HCT116 (cell line): Measurements from ENCODE around the gene TCEA2. TPM values are rescaled to one million over a fixed set of nuclear protein-coding genes. Genes with fewer than 3 reads are reported as not detected.

Source experiments
- ATAC-seq: fragments of 200-7000 bp; cut with Tn5 transposase; 2 replicates; pipeline ENCODE4 v1.9.1; 2020; ENCODE audit warnings: mild to moderate bottlenecking, moderate library complexity
- BruUV-seq: library from RNA; stranded (reverse); fragments of 400-500 nt; replicated peaks from 2 replicates; lab custom pipeline; 2021; lab: Mats Ljungman, UMichigan
- CTCF ChIA-PET: fragments of 300-600 bp; sonication (Branson Sonifier 250); formaldehyde crosslinking; loops from one replicate; lab custom pipeline; 2021; ENCODE audit warnings: antibody characterized with exemption; lab: Charles Lee
- POLR2A ChIA-PET: fragments of 300-600, 350-600 bp; sonication (Branson Sonifier 250); formaldehyde crosslinking; loops from one replicate; lab custom pipeline; 2021; ENCODE audit warnings: antibody characterized with exemption; lab: Charles Lee
- RAD21 ChIA-PET, 2 experiments: fragments of 300-600 bp; sonication (Branson Sonifier 250); formaldehyde crosslinking; loops; one replicate each; lab custom pipeline; 2023; ENCODE audit warnings: low total read pairs in 2 of 2; ENCODE audit not compliant: uncharacterized antibody in 2 of 2, unreplicated experiment in 2 of 2, low non-redundant PET in 1 of 2; lab: Charles Lee
- DNase-seq: peaks from one replicate; pipeline ENCODE4 v3.0.0-alpha.2; 2010; ENCODE audit warnings: low read depth, low spot score
- H2AFZ ChIP-seq: fragments of 200-600 bp; shearing (Covaris generic), sonication (generic); 2 replicates; pipeline ENCODE4 v1.6.1; 2017; ENCODE audit warnings: low read depth, mixed run types, mixed read lengths, antibody characterized with exemption, low read length; ENCODE audit not compliant: poor library complexity, severe bottlenecking
- H3K27ac ChIP-seq: 2 replicates; pipeline ENCODE4 v1.5.1; 2012; ENCODE audit warnings: low read depth, low read length
- H3K27me3 ChIP-seq: fragments of 200-600 bp; sonication (generic); 2 replicates; pipeline ENCODE4 v1.6.1; 2016; ENCODE audit warnings: mixed run types, low read length, mixed read lengths; ENCODE audit not compliant: insufficient read depth
- H3K36me3 ChIP-seq, 2 experiments: fragments of 200-500 bp in 1 of 2; fragments of 200-600 bp in 1 of 2; sonication (Bioruptor generic) in 1 of 2; sonication (generic) in 1 of 2; 2 replicates each; pipeline versions ENCODE4 v1.5.1 to v1.6.1; 2014 to 2016; ENCODE audit warnings: low read length in 2 of 2, inconsistent platforms in 1 of 2, mixed read lengths in 1 of 2, mixed run types in 1 of 2; ENCODE audit not compliant: insufficient read depth in 2 of 2, control insufficient read depth in 1 of 2
- H3K4me1 ChIP-seq, 2 experiments: fragments of 200-600 bp in 1 of 2; sonication (generic) in 1 of 2; 2 replicates each; pipeline versions ENCODE4 v1.5.1 to v1.6.1; 2012 to 2017; ENCODE audit warnings: low read length in 2 of 2, inconsistent platforms in 1 of 2, mild to moderate bottlenecking in 1 of 2, mixed read lengths in 1 of 2, mixed run types in 1 of 2, moderate library complexity in 1 of 2; ENCODE audit not compliant: insufficient read depth in 2 of 2, control insufficient read depth in 1 of 2
- H3K4me2 ChIP-seq: fragments of 200-600 bp; sonication (generic); 2 replicates; pipeline ENCODE4 v1.6.1; 2017; ENCODE audit warnings: mixed run types, low read length, mixed read lengths
- H3K4me3 ChIP-seq, 2 experiments: fragments of 200-600 bp in 1 of 2; sonication (generic) in 1 of 2; replicated peaks in 1 of 2; 2 replicates each; pipeline ENCODE4 v1.5.1; 2011 to 2016; ENCODE audit warnings: low read length in 2 of 2, control low read depth in 1 of 2, low read depth in 1 of 2, mild to moderate bottlenecking in 1 of 2, mixed read lengths in 1 of 2, mixed run types in 1 of 2
- H3K79me2 ChIP-seq: fragments of 200-600 bp; sonication (generic); 2 replicates; pipeline ENCODE4 v1.6.1; 2017; ENCODE audit warnings: mild to moderate bottlenecking, mixed run types, low read length, moderate library complexity, mixed read lengths; ENCODE audit not compliant: insufficient read depth
- H3K9ac ChIP-seq: fragments of 200-600 bp; sonication (generic); 2 replicates; pipeline ENCODE4 v1.6.1; 2016; ENCODE audit warnings: low read length, mixed read lengths
- H3K9me2 ChIP-seq: fragments of 200-600 bp; sonication (generic), shearing (Covaris generic); 2 replicates; pipeline ENCODE4 v1.6.1; 2017; ENCODE audit warnings: mixed run types, mild to moderate bottlenecking, moderate library complexity; ENCODE audit not compliant: insufficient read depth
- H3K9me3 ChIP-seq, 2 experiments: fragments of 200-500 bp in 1 of 2; fragments of 200-600 bp in 1 of 2; sonication (Bioruptor generic) in 1 of 2; sonication (generic) in 1 of 2; 2 replicates each; pipeline ENCODE4 v1.6.1; 2014 to 2017; ENCODE audit warnings: low read length in 2 of 2, mixed read lengths in 2 of 2, inconsistent platforms in 1 of 2, low read depth in 1 of 2, mild to moderate bottlenecking in 1 of 2, mixed run types in 1 of 2, moderate library complexity in 1 of 2; ENCODE audit not compliant: control insufficient read depth in 1 of 2, insufficient read depth in 1 of 2
- H4K20me1 ChIP-seq: fragments of 200-600 bp; sonication (generic), shearing (Covaris generic); 2 replicates; pipeline ENCODE4 v1.6.1; 2017; ENCODE audit warnings: mixed run types, mild to moderate bottlenecking, moderate library complexity; ENCODE audit not compliant: insufficient read depth
- ATF3 ChIP-seq: IDR thresholded peaks from 2 replicates; pipeline ENCODE4 v1.6.1; 2012
- CBX3 ChIP-seq: IDR thresholded peaks from 2 replicates; pipeline ENCODE4 v1.6.1; 2012; ENCODE audit warnings: low read depth
- CEBPB ChIP-seq: IDR thresholded peaks from 2 replicates; pipeline ENCODE4 v1.6.1; 2012; ENCODE audit warnings: low read depth
- CTCF ChIP-seq, 3 experiments: fragments of 200-600 bp in 1 of 3; sonication (generic) in 1 of 3; IDR thresholded peaks in 2 of 3; conservative IDR thresholded peaks in 1 of 3; 2 replicates each; pipeline ENCODE4 v1.5.1; 2012 to 2017; ENCODE audit warnings: low read depth in 2 of 3, low read length in 2 of 3, antibody characterized with exemption in 1 of 3, borderline replicate concordance in 1 of 3, control low read depth in 1 of 3, mild to moderate bottlenecking in 1 of 3, mixed read lengths in 1 of 3, mixed run types in 1 of 3, moderate library complexity in 1 of 3; ENCODE audit not compliant: insufficient read depth in 1 of 3
- EGR1 ChIP-seq: IDR thresholded peaks from 2 replicates; pipeline ENCODE4 v1.6.1; 2012; ENCODE audit warnings: low read depth
- ELF1 ChIP-seq: IDR thresholded peaks from 2 replicates; pipeline ENCODE4 v1.6.1; 2012; ENCODE audit warnings: low read depth, borderline replicate concordance
- EZH2phosphoT487 ChIP-seq: fragments of 200-600 bp; IDR thresholded peaks from 2 replicates; pipeline ENCODE4 v1.6.1; 2018; ENCODE audit warnings: antibody characterized with exemption, borderline replicate concordance
- RAD21 ChIP-seq: IDR thresholded peaks from 2 replicates; pipeline ENCODE4 v1.6.1; 2012; ENCODE audit warnings: low read depth, mild to moderate bottlenecking
- SIN3A ChIP-seq: IDR thresholded peaks from 2 replicates; pipeline ENCODE4 v1.6.1; 2012; ENCODE audit warnings: low read depth
- SP1 ChIP-seq: IDR thresholded peaks from 2 replicates; pipeline ENCODE4 v1.6.1; 2012; ENCODE audit warnings: low read depth
- SRF ChIP-seq: IDR thresholded peaks from 2 replicates; pipeline ENCODE4 v1.6.1; 2012; ENCODE audit warnings: low read depth
- TCF7L2 ChIP-seq: IDR thresholded peaks from 2 replicates; pipeline ENCODE4 v1.7.0; 2011; ENCODE audit warnings: borderline replicate concordance, inconsistent platforms; ENCODE audit not compliant: insufficient read depth, insufficient read length; ENCODE audit errors: extremely low read depth
- ZBTB33 ChIP-seq: IDR thresholded peaks from 2 replicates; pipeline ENCODE4 v1.6.1; 2011; ENCODE audit warnings: mild to moderate bottlenecking, low read length, moderate library complexity; ENCODE audit not compliant: insufficient replicate concordance; ENCODE audit errors: extremely low read depth
- ZFX ChIP-seq: fragments of 450-650 bp; IDR thresholded peaks from 2 replicates; pipeline ENCODE4 v1.6.1; 2017
- intact Hi-C: fragments of 100-400 bp; cut with micrococcal nuclease; formaldehyde crosslinking; loops from 2 replicates; pipeline ENCODE4 v1.10.0; 2022
- total RNA-seq: library from RNA; stranded (reverse); gene quantifications from one replicate; pipeline ENCODE4 v1.2.1, GENCODE V29; 2021; ENCODE audit not compliant: unreplicated experiment
- TF ChIP-seq, protein P1 (sequence below): IDR thresholded peaks from 2 replicates; pipeline ENCODE4 v1.6.1; 2012; ENCODE audit warnings: low read depth
- TF ChIP-seq, protein P2 (sequence below): IDR thresholded peaks from 2 replicates; pipeline ENCODE4 v1.6.1; 2012

TCEA2 gene
- total RNA-seq, 1 experiment from 2014 or later = 29.7 TPM

- Histone ChIP-seq H3K9ac (no peak overlapping the region), H3K9me2 (no peaks in the 10 kb centered on the region)
These were observed 15.0 kb upstream of the TCEA2 start for GRCh38 chr20:64047968-64048401.

More at GRCh38 chr20:64047968-64048401, 15.0 kb upstream of the TCEA2 start:
- no peak overlapping the region for H3K27ac ChIP-seq
- H3K79me2 ChIP-seq = no peaks in the 10 kb centered on the region
- ChIA-PET RAD21 (no interaction called here), CTCF (interaction anchor here (1.1 kb wide), 1 partner anchor 9 kb away, joined by 3 read pairs; no protein-coding TSS in a partner anchor), POLR2A (no interaction called here)
- intact Hi-C loops = no loop called here
- peaks cover 27 to 34% of the 10 kb centered on the region in 2 experiments for H3K4me1 ChIP-seq
- no peaks in the 10 kb centered on the region for H3K36me3 ChIP-seq
- ATAC-seq = no peak
- no peaks in the 10 kb centered on the region for H4K20me1 ChIP-seq
- BruUV-seq = no TSS peak
- no peak overlapping the region for H3K4me3 ChIP-seq
- no peak for DNase-seq
- no peak overlapping the region for H2AFZ ChIP-seq
- TF ChIP-seq, protein P1, sequence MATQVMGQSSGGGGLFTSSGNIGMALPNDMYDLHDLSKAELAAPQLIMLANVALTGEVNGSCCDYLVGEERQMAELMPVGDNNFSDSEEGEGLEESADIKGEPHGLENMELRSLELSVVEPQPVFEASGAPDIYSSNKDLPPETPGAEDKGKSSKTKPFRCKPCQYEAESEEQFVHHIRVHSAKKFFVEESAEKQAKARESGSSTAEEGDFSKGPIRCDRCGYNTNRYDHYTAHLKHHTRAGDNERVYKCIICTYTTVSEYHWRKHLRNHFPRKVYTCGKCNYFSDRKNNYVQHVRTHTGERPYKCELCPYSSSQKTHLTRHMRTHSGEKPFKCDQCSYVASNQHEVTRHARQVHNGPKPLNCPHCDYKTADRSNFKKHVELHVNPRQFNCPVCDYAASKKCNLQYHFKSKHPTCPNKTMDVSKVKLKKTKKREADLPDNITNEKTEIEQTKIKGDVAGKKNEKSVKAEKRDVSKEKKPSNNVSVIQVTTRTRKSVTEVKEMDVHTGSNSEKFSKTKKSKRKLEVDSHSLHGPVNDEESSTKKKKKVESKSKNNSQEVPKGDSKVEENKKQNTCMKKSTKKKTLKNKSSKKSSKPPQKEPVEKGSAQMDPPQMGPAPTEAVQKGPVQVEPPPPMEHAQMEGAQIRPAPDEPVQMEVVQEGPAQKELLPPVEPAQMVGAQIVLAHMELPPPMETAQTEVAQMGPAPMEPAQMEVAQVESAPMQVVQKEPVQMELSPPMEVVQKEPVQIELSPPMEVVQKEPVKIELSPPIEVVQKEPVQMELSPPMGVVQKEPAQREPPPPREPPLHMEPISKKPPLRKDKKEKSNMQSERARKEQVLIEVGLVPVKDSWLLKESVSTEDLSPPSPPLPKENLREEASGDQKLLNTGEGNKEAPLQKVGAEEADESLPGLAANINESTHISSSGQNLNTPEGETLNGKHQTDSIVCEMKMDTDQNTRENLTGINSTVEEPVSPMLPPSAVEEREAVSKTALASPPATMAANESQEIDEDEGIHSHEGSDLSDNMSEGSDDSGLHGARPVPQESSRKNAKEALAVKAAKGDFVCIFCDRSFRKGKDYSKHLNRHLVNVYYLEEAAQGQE = no peak
- TF ChIP-seq SRF (no peak), ZBTB33 (no peak), ATF3 (no peak), EZH2phosphoT487 (no peak), EGR1 (no peak), CTCF (IDR thresholded peaks at IDR 0.05 in 2 of 3, conservative IDR thresholded peaks at IDR 0.05 in 1 of 3; ENCODE audit: borderline replicate concordance in 1 of 3, insufficient read depth in 1 of 3, low read depth in 2 of 3, low read length in 2 of 3) (no peak), ZFX (no peak), CEBPB (no peak), TCF7L2 (no peak), SIN3A (no peak), RAD21 (no peak), CBX3 (no peak), SP1 (no peak), ELF1 (no peak)
- TF ChIP-seq, protein P2, sequence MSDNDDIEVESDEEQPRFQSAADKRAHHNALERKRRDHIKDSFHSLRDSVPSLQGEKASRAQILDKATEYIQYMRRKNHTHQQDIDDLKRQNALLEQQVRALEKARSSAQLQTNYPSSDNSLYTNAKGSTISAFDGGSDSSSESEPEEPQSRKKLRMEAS = no peak
- no peaks in the 10 kb centered on the region for H3K27me3 ChIP-seq
- H3K4me2 ChIP-seq = no peak overlapping the region
- H3K9me3 ChIP-seq = no peaks in the 10 kb centered on the region
